ENCODE data around the gene UCK2.

Gene UCK2

DNA sequence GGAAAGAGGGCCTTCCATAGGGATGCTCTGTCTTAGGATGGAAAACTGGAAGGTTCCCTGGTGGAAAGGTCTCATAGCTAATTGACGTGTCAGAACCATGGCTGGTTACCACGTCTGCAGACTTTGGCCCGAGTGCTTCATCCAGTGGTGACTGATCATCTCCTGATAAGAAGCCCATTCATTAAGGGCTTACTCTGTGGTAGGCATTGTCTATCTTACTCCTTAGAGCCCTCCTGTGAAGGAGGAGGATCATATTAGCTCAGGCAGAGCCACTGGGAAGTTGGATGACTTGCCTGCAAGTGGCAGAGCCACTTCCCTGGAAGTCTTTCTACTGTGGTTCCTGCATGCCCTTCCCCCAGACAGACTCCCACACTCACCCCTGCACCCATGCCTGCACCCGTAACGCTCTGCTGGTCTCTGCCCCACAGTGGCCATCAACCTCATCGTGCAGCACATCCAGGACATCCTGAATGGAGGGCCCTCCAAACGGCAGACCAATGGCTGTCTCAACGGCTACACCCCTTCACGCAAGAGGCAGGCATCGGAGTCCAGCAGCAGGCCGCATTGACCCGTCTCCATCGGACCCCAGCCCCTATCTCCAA lies 79.9 kb downstream of the UCK2 start:
- no peak for DNase-seq

DNA sequence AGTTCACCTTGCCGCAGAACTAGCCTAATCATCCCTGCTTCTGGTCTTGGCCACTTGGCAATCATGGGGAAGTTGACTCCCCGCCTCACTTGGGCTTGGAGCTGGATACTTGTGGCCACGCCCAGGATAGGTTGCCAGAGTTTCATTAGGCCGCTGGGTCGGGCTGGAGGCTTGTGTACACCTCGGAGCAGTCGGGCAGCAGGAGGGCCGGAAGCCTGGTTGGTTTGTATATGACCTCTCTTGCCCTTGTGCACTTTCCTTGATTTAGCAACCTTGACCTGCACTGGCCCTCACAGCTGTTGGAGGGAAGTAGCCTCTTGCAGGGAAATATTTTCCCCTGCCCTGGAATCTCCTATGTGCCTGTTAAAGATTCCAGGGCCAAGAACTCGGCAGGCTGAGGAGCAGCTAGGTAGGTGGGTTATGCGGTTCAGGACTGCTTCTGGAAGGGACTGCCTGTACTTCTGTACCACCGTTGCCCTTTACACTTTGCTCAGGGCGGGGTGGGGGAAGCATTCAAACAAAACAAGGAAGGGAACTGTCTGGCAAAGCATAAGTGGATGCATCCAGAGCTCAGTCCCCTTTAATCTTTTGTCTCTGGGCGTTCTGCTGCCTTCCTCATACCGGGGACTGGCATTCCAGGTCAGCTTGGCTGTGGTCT lies 83.5 kb downstream of the UCK2 start:
- no peak for DNase-seq

DNA sequence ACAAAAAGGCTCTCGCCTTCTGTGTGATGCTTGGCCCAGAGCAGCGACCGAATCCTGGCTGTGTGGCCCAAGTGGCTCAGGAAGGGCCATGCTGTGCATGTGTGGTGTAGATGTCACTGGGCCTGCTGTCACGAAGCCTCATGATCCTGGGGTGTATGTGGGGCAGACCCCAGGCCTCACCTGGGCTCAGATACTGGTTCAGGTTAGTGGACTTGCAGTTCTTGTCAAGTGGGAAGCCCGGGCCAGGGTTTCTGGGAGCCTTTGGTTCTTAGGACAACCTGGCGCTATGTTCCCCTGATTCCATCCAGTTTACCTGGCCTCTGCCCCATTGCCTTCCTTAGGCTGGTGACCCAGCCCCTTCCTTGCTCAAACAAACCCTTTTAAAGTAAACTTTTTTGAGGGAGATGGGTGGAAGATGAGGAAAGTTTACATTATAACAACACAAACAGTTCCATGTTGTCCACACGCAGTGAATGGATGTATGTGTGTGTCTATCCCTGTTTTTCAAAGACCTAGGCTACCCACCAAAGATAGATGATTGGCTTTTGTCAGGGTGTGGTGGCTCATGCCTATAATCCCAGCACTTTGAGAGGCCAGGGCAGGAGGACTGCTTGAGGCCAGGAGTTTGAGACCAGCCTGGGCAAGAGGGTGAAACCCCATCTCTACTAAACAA lies 84.3 kb downstream of the UCK2 start:
- DNase-seq = no peak

DNA sequence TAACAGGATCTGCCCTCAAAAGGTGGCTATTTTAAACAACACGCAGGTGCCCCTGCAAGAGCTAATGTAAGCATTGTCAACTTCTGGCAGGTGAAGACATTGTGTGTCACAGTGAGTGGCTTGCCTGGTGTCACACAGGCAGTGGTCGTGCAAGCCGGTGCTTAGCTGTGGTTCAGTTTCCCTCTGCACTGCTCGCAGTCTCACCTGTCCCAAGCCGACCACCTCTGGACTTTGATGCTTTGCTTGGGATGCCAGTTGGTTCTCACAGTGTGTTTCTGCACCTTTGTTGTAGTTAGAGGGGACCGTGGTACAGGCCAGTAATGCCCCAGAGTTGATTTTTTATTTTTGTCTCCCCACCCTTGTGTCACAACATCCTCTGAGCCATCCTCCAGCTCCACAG lies 85.2 kb downstream of the UCK2 start:
- DNase-seq = no peak

DNA sequence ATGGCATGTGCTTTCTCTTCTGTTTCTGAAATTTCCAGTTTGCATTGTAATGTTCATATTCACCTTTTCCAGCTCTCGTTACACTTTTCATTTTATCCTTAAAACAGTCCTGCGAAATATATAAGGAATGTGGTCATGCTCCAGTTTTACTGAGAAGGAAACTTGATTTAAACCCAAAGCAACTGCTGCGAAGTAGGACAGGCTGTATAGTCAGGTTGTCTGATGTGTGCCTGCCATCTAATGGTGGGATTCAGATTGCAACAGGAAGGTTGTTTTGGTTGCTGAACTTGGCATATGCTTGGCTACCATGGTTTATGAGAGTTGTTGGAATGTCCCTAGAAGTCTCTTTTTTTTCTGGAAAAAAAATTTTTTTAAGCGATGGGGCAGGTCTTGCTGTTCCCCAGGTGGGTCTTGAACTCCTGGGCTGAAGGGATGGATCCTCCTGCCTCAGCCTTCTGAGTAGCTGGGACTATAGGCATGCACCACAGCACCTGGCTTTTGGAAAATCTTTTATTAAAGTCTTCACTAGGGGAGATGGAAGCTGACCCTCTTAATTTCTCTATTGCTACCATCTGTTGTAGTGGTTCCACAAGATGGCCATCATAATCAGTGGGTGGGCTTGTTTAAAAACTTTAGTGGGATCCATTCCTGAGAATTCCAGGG lies 86.9 kb downstream of the UCK2 start:
- peak in 2 of 4 experiments; percentile 21 to 33 for DNase-seq

DNA sequence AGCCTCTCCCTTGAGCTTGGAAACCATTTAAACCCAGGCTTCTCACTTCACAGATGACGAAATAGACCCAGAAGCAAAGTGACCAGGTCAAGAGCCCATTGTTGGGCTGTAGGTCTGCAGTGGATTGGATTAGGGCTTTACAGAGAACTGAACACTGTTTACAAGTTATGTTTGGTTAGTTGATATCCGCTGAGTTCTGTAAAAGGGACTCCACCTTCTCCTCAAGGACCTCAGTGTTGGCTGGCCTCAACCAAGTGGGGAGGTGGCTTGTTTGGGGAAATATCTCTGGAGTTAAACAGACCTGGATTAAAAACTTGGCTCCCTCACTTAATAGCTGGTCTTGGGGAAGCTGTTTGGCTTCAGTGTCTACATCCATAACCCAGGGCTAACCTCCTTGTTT lies 88.1 kb downstream of the UCK2 start:
- DNase-seq = no peak

DNA sequence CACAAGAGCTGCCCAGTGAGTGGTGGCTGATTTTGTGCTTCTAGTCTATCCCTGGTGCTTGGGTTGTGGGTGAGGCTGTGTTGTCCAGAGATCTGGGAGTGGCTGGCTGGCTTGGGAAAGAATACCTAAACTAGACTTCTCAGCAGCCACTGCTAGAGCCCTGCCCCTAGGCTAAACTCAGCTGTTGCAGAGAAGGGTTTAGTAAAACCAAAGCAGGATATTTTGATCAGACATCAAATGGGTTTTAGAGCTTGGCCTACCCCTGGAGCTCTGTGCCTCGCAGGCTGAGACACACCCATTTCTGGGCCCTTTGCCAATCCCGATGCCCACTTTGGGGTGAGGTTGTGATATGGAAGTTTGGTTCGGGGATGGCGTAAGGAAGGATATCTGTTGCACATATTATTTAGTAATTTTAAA lies 88.5 kb downstream of the UCK2 start:
- no peak for DNase-seq

DNA sequence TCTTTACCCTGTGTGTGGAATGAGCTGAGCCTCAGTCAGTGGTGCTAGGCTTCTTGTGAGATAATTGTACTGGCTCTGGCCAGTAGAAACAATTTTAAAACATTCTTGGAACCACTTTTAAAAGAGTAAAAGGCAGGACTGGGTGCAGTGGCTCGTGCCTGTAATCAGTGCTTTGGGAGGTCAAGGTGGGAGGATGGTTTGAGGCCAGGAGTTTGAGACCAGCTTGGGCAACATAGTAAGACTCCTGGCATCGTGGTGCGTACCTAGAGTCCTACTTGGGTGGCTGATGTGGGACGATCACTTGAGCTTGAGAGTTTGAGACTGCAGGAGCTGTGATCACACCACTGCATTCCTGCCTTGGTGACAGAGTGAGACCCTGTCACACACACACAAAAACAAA lies 89.8 kb downstream of the UCK2 start:
- DNase-seq = no peak

DNA sequence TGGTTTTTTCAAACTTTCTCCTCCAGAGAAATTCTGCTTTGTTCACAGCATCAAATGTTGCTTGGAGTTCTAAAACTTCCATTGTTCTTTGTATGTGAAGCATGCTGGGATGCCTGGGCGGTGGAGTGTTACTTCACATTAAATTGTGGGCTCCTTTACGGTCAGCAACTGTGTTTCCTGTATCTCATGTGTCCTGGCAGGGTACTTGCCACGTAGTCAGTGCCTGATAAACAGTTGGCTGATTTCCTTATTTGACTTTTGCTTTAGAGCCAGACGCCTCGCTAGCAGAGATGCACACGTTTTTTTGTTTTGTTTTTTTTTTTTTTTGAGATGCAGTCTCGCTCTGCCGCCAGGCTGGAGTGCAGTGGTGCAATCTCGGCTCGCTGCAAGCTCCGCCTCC lies 96.7 kb downstream of the UCK2 start:
- DNase-seq = no peak

DNA sequence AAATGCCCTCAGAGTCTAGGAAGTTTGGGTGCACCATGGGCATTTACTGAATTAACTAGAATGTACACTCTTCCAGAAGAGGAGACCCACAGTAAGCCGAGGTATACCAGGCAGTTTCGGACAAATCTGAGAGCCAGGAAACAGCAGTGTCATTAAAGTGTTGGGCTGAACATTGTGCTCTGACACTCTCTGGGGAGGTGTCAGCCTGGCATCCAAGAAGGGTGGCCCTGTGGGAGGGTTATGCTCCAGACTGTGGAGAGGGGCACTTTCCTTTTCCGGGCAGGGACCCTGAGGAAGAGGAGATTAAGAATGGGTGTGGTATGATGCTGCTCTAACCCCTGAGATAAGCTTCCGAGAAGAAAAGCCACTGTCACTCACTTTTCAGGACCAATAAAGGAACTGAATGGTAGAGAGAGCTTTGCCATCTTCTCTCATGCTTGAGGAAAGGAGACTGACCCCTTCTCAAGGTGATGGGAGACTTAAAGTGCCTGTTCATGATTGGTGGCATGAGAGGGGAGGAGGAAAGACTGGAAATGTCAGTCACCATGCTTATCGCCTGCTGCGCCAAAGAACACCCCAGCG lies 98.2 kb downstream of the UCK2 start:
- DNase-seq = no peak

DNA sequence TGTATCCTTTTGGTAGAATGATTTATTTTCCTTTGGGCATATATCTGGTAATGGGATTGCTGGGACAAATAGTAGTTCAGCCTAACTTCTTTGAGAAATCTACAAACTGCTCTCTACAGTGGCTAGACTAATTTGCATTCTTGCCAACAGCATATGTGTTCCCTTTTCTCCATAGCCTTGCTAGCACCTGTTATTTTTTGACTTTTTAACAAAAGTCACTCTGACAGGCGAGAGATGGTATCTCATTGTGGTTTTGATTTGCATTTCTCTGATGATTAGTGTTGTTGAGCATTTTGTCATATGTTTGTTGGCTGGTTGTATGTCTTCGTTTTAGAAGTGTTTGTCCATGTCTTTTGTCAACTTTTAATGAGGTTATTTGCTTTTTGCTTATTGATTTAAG lies 99.8 kb downstream of the UCK2 start:
- DNase-seq = no peak

DNA sequence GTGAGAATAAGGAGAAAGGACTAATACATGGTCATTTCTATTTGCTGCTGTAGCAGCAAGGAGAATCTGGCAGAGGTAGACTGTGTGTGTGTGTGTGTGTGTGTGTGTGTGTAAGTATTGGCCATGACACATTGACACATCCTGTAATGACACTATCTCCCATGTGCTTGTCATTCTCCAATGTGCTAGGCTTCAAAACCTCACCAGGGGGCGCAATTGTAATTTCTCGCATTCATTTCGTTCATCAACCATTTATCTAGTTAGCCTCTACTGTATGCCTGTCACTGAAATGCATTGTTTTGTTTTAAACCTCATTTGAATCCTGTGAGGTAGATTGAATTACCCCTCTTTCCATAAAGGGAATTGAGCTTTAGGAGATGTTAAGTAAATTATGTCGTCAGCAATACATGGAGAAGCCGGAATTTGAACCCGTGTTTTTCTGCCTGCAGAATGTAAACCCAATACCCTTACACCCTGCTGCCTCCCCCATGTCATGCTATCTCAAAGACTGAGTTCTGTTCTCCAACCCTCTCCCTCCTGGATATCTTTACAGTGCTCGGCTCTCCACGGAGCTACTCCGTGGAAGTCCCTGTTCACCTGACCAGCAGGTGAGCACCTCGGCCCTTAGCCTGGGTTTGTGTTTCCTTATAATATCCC lies 100.8 kb downstream of the UCK2 start:
- peak in 1 of 4 experiments; percentile 7 for DNase-seq

DNA sequence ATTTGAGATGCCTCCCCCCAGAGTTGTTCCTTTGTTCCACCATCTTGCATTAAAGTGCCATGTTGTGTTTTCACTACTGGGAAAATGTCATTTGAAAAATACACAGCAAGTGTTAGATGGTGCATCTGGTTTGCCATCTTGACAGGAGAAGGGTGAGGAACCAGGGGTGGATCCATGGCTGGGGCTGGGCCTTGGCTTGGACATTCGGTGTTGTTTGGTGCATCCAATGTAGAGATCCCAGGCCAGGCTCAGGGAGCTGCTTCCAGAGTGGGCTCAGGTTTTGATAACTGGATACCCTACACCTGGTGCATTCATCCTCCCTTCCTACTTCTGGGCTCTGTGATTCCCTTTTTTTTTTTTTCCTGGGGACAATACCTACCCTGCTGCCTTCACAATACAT lies 103.5 kb downstream of the UCK2 start:
- no peak for DNase-seq

DNA sequence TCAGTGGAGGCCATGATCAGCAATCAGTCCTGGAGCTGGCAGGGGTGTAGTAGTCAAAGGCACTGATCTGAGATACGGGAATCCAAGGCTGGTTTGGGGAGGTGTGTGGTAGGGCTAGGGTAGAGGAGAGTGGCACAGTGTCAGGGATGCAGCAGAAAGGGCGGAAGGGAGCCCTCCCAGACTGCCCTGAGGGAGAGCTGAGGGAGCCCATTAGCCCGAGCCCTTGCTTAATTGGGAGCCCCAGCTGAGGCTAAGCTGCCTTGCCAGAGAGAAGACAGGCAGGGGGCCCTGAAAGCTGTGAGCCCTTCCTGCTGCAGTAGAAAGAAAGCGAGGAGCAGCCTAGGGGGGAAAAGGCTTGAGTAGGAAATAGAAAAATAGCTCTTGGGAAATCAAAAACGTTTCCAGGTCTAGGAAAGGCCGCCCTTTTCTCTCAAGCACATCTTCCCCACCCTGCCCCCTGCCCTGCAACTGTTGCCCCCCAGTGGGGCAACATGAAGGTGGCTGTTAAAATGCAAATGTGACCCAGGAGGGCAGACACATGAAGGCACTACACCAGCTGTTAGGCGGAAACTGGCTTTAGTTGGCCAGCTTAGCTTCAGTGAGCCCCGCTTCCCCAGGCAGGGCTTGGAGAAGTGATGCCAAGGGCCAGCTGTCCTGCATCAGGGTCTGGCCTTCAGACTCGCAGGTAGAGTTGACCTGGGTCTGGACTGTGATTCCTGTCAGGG lies 106.2 kb downstream of the UCK2 start:
- DNase-seq = no peak

DNA sequence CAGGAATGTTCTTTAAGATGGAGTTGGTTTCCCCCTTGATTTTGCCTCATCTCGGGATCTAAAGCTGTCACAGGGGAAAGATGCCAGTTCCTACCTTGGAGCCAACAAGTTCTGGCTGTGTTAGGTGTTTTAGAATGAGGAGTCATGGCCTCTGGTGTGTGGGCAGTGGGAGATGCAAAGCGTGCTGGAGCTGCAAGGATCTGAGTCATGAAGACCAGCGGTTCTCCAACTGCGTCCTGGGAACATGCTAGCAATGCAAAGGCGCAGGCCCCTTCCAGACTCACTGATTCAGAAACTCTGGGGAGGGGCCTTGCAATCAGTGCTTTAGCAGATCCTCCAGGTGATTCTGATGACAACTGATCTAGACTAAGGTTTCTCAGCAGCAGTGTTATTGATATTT lies 109.1 kb downstream of the UCK2 start:
- DNase-seq = no peak

DNA sequence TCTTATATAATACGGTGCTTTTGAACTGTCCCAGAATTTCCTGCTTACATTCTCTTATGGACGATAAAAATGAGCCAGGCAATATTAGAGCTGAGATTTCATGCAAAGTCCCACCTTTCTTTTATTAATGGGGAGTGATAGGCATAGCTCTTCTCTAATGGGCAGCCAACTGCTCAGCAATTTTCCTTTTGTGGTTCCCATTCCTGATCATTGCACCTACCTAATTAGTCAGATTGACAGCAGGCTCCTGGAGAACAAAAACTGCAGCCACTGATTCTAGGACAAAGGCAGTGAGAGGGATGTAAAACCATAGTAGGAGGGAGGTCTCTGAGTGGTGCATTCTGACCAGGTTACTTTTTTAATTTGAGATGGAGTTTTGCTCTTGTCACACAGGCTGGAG lies 110.4 kb downstream of the UCK2 start:
- no peak for DNase-seq

DNA sequence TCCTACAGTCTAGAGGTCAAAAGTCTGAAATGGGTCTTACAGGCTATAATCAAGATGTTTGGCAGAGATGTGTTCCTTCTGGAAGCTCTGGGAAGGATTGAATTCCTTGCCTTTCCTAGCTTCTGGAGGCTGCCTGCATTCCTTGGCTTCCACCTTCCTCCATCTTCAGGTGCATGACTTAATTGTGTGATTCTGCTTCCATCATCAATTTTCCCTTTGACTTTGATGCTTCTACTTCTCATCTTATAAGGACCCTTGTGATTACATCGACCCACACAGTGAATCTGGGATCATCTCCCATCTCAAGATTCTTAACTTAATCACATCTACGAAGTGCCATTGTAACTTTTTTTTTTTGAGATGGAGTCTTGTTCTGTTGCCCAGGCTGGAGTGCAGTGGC lies 111.4 kb downstream of the UCK2 start:
- DNase-seq = no peak

DNA sequence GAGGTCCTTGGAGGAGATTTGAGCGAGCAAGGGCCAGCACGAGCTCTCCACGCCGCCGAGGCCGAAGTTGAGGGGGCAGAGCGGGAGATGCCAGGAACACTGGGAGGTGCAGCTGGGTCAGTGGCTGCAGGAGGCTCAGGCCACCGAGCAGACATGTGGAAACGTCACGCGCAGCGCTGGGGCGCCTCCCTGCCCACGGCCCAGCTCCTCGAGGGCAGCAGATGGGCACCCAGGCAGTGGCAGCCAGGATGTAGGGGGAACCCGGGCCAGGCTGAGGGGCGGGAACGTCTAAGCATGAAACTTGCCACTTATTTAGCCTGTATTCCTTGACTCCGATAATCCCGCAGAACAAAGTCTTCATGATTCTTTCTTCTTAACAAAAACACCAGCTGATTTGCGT lies 114.1 kb downstream of the UCK2 start:
- no peak for DNase-seq

DNA sequence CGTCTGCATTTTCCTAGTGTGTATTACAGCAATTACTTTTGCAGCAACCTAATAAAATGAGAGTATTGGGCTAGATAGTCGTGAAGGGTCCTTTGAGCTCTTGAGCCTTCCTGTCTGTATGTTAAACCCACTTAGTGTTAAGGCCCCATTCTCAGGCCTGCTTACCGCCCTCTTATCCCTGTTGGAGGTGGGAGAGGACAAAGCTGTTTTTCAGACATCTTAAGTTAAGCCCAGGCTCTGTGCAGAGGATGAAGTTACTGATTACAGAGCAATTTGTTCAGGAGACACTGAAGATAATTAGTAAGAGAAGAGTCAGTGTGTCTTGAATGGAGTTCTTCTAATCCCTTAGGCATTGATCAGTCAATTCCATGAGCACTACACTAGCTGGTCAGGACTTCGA lies 114.6 kb downstream of the UCK2 start:
- no peak for DNase-seq

DNA sequence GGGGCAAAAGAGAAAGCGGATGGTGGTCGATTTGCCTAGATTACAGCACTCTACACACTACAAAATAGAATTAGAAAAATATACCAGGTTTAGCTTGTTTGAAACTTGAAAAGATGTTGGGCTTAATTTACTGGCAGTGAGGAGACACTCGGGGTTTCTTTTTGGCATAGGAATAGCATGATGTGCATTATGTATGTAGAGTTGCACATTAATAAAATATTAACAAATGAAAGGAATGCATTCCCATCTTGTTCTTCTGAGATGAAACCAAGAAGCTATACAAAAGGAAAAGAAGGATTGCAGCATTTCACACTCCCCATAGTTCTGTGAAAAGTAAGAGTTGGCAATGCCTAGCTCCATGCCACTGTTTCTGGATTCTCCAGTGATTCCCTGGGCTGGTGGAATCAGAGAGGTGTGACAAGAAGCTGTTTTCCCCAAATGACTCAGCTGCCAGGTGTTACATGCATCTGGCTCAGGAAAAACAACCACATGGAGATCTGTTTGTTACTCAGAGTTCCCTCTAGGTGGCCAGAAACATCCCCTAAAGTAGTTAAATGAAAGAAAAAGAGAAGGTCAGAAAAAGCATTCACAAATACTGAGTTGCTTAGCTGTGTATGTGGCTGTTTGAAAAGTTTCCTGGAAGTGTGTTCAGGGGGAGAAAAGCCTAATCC lies 115.6 kb downstream of the UCK2 start:
- DNase-seq = no peak

DNA sequence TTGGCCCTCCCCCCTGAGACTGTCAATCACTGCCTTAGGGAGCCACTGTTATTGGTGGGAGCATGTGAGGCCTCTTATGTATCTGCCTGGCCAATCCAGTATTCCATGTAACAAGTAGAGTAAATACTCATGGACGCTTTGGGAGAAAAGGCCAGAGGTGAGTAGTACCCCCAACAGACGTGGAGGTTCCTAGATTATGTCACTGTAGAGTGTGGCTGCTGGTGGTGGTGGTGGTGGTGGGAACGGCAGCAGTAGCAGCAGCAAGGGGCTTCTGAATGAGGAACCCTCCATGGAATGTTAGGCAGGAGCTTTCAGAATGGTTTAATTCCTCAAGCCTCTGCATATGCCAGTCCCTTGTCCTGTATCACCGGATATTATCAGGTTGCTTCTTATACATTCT lies 118.5 kb downstream of the UCK2 start:
- no peak for DNase-seq

All from activated CD4-positive, CD25-positive, alpha-beta regulatory T cell (primary cell).